K562 (cell line): Measurements from ENCODE around the gene CNIH1. TPM values are rescaled to one million over a fixed set of nuclear protein-coding genes. Genes with fewer than 3 reads are reported as not detected.

Source experiments
- CCNT2 ChIP-seq: IDR thresholded peaks from 2 replicates; pipeline ENCODE4 v1.6.1; 2011; ENCODE audit warnings: borderline replicate concordance, low read depth, mild to moderate bottlenecking, moderate library complexity, mixed read lengths, low read length; ENCODE audit not compliant: insufficient read length; ENCODE audit errors: extremely low read depth
- DMBX1 ChIP-seq: fragments of 250-450 bp; sonication (Bioruptor Pico); IDR thresholded peaks from 2 replicates; pipeline ENCODE4 v1.8.0; 2022; ENCODE audit warnings: inconsistent platforms, mild to moderate bottlenecking, moderate library complexity, borderline replicate concordance
- GABPB2 ChIP-seq: fragments of 250-450 bp; sonication (Bioruptor Pico); conservative IDR thresholded peaks from 2 replicates; pipeline ENCODE4 v1.5.1; 2021; ENCODE audit warnings: mild to moderate bottlenecking
- HEY1 ChIP-seq: fragments of 250-450 bp; sonication (Bioruptor Pico); IDR thresholded peaks from 2 replicates; pipeline ENCODE4 v1.5.0; 2020; ENCODE audit warnings: mild to moderate bottlenecking, moderate library complexity, borderline replicate concordance
- HOXB6 ChIP-seq: fragments of 250-450 bp; sonication (Bioruptor Pico); IDR thresholded peaks from 2 replicates; pipeline ENCODE4 v1.5.1; 2022; ENCODE audit warnings: mild to moderate bottlenecking, borderline replicate concordance
- IRF2 ChIP-seq: sonication (generic); formaldehyde crosslinking; IDR thresholded peaks from 2 replicates; pipeline ENCODE4 v1.8.1; 2022; ENCODE audit warnings: mild to moderate bottlenecking, missing genetic modification reagents
- KLF1 ChIP-seq: fragments of 450-650 bp; IDR thresholded peaks from 2 replicates; pipeline ENCODE4 v1.6.1; 2016; ENCODE audit warnings: missing genetic modification characterization, missing compliant biosample characterization
- L3MBTL2 ChIP-seq: fragments of 450-650 bp; IDR thresholded peaks from 2 replicates; pipeline ENCODE4 v1.6.1; 2016; ENCODE audit warnings: mild to moderate bottlenecking, moderate library complexity
- MED1 ChIP-seq: sonication (generic); formaldehyde crosslinking; IDR thresholded peaks from 2 replicates; pipeline ENCODE4 v1.8.1; 2023; ENCODE audit warnings: missing genetic modification reagents, borderline replicate concordance
- PHB2 ChIP-seq: fragments of 450-650 bp; IDR thresholded peaks from 2 replicates; pipeline ENCODE4 v1.6.1; 2017; ENCODE audit warnings: low read depth
- RBM14 ChIP-seq: fragments of 200-400 bp; formaldehyde crosslinking; IDR thresholded peaks from 2 replicates; pipeline ENCODE4 v1.6.1; 2018; ENCODE audit warnings: low read depth, mild to moderate bottlenecking, low read length, moderate library complexity, borderline replicate concordance; ENCODE audit not compliant: insufficient read depth
- RBM22 ChIP-seq: fragments of 200-400 bp; formaldehyde crosslinking; IDR thresholded peaks from 2 replicates; pipeline ENCODE4 v1.6.1; 2018; ENCODE audit warnings: low read length, low read depth; ENCODE audit not compliant: poor library complexity, severe bottlenecking
- TBP ChIP-seq: optimal IDR thresholded peaks from 2 replicates; pipeline ENCODE3; 2011; ENCODE audit warnings: low read depth, low read length, improper control_type of control experiment
- TGIF2 ChIP-seq: sonication (generic); formaldehyde crosslinking; IDR thresholded peaks from 2 replicates; pipeline ENCODE4 v1.8.1; 2022; ENCODE audit warnings: mild to moderate bottlenecking, missing genetic modification reagents, moderate library complexity
- ZNF133 ChIP-seq: fragments of 250-450 bp; sonication (Bioruptor Pico); IDR thresholded peaks from 2 replicates; pipeline ENCODE4 v1.4.0; 2020; ENCODE audit warnings: mild to moderate bottlenecking
- ZNF217 ChIP-seq: sonication (generic); formaldehyde crosslinking; IDR thresholded peaks from 2 replicates; pipeline ENCODE4 v1.8.0; 2022; ENCODE audit warnings: mild to moderate bottlenecking, missing genetic modification reagents
- polyA plus RNA-seq, 8 experiments: library from polyadenylated mRNA; depleted of rRNA in 4 of 8; stranded (reverse) in 5 of 8; unstranded in 3 of 8; fragments of >200 nt; fragmentation: Nextera tagmentation in 2 of 8; fragmentation: Illumina TruSeq in 1 of 8; extraction: Ambion mirVana in 2 of 8; extraction: Trizol in 1 of 8; gene quantifications; 2 replicates each; pipeline versions ENCODE4 v1.2.1 to v1.2.3, GENCODE V29; 2011 to 2014; ENCODE audit warnings: inconsistent platforms in 1 of 8, missing spikeins in 1 of 8
- total RNA-seq, 7 experiments: library from RNA; depleted of rRNA in 6 of 7; stranded (reverse); fragments of >200 nt in 6 of 7; fragmentation: Illumina TruSeq in 2 of 7; extraction: Trizol in 2 of 7; gene quantifications; 2 replicates each; pipeline versions ENCODE4 v1.2.1 to v1.2.3, GENCODE V29; 2011 to 2021; ENCODE audit warnings: low replicate concordance in 1 of 7
- TF ChIP-seq, protein P1 (sequence below): fragments of 450-650 bp; IDR thresholded peaks from 2 replicates; pipeline ENCODE4 v1.6.1; 2016; ENCODE audit warnings: missing biosample characterization, missing genetic modification characterization
- TF ChIP-seq, protein P2 (sequence below): fragments of 450-650 bp; IDR thresholded peaks from 2 replicates; pipeline ENCODE4 v1.7.1; 2018; ENCODE audit warnings: mild to moderate bottlenecking, low read depth; ENCODE audit not compliant: partially characterized antibody
- TF ChIP-seq, protein P3 (sequence below), 2 experiments: fragments of 450-650 bp in 1 of 2; sonication (generic) in 1 of 2; formaldehyde crosslinking in 1 of 2; IDR thresholded peaks in 1 of 2; conservative IDR thresholded peaks in 1 of 2; 2 replicates each; pipeline versions ENCODE4 v1.6.1 to v1.8.1; 2016 to 2023; ENCODE audit warnings: mild to moderate bottlenecking in 2 of 2, moderate library complexity in 2 of 2, inconsistent platforms in 1 of 2, missing genetic modification reagents in 1 of 2
- TF ChIP-seq, protein P4 (sequence below): fragments of 250-450 bp; sonication (Bioruptor Pico); IDR thresholded peaks from 2 replicates; pipeline ENCODE4 v1.5.0; 2021; ENCODE audit warnings: mild to moderate bottlenecking, borderline replicate concordance

The CNIH1 gene
- total and polyA plus RNA-seq, 9 of the 15 experiments (the other 6 are each of a cell fraction or from before 2014, with no cell fraction given): 13.9 to 283 (median 77.3) TPM

DNA sequence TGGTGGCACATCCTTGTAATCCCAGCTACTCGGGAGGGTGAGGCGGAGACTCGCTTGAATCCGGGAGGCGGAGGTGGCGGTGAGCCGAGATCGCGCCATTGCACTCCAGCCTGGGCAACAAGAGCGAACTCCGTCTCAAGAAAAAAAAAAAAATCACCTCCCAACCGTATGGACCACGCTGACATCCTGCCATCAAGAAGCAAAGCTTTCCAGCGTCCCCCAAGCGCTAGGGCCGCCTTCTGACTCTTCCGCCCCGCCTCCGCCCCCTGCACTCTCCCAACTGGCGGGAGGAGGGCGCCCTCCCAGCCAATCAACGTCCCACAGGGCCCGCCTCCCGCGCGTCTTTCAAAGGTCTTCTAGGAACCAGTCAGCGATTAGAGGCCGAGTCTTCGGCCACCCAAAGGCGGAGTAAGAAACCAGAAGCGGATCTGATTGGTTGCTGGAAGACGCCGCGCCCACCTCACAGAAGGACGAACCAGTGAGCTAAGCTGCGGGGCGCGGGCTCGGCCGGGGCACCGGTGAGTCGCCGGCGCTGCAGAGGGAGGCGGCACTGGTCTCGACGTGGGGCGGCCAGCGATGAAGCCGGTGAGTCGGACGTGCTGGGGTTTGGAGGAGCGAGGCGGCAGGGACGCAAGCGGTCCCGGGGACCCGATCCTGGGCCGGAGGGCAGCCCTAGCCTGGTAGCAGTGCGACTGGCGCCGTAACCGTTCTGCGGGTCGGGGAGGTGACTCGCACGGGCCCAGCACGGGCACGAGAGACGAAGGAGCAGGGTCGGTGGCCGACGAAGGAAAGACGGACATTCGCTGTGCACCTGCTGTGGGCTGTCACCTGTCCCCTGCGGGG, 44.5 kb downstream of the CNIH1 start, which contains the start of gene CDKN3 (continued):
- TF ChIP-seq HEY1 (no peak), MED1 (no peak), CCNT2 (peak; percentile 52), KLF1 (tag) (no peak), HOXB6 (CRISPR knock-in tag) (no peak), TGIF2 (CRISPR knock-in tag) (no peak), ZNF133 (CRISPR knock-in tag) (no peak), DMBX1 (CRISPR knock-in tag) (0 out of 2 replicates have a peak, but pooled peaks have one; percentile 16), RBM14 (no peak), IRF2 (CRISPR knock-in tag) (no peak), GABPB2 (CRISPR knock-in tag) (no peak), TBP (peak; percentile 74), RBM22 (no peak), ZNF217 (no peak), PHB2 (no peak), L3MBTL2 (peak; percentile 78)
- TF ChIP-seq, protein P1, sequence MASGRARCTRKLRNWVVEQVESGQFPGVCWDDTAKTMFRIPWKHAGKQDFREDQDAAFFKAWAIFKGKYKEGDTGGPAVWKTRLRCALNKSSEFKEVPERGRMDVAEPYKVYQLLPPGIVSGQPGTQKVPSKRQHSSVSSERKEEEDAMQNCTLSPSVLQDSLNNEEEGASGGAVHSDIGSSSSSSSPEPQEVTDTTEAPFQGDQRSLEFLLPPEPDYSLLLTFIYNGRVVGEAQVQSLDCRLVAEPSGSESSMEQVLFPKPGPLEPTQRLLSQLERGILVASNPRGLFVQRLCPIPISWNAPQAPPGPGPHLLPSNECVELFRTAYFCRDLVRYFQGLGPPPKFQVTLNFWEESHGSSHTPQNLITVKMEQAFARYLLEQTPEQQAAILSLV (tag): no peak
- TF ChIP-seq, protein P2, sequence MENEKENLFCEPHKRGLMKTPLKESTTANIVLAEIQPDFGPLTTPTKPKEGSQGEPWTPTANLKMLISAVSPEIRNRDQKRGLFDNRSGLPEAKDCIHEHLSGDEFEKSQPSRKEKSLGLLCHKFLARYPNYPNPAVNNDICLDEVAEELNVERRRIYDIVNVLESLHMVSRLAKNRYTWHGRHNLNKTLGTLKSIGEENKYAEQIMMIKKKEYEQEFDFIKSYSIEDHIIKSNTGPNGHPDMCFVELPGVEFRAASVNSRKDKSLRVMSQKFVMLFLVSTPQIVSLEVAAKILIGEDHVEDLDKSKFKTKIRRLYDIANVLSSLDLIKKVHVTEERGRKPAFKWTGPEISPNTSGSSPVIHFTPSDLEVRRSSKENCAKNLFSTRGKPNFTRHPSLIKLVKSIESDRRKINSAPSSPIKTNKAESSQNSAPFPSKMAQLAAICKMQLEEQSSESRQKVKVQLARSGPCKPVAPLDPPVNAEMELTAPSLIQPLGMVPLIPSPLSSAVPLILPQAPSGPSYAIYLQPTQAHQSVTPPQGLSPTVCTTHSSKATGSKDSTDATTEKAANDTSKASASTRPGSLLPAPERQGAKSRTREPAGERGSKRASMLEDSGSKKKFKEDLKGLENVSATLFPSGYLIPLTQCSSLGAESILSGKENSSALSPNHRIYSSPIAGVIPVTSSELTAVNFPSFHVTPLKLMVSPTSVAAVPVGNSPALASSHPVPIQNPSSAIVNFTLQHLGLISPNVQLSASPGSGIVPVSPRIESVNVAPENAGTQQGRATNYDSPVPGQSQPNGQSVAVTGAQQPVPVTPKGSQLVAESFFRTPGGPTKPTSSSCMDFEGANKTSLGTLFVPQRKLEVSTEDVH: no peak
- TF ChIP-seq, protein P3, sequence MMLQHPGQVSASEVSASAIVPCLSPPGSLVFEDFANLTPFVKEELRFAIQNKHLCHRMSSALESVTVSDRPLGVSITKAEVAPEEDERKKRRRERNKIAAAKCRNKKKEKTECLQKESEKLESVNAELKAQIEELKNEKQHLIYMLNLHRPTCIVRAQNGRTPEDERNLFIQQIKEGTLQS (IDR thresholded peaks at IDR 0.05): no peak
- TF ChIP-seq, protein P3 (CRISPR knock-in tag; conservative IDR thresholded peaks at IDR 0.05): no peak
- TF ChIP-seq, protein P4, sequence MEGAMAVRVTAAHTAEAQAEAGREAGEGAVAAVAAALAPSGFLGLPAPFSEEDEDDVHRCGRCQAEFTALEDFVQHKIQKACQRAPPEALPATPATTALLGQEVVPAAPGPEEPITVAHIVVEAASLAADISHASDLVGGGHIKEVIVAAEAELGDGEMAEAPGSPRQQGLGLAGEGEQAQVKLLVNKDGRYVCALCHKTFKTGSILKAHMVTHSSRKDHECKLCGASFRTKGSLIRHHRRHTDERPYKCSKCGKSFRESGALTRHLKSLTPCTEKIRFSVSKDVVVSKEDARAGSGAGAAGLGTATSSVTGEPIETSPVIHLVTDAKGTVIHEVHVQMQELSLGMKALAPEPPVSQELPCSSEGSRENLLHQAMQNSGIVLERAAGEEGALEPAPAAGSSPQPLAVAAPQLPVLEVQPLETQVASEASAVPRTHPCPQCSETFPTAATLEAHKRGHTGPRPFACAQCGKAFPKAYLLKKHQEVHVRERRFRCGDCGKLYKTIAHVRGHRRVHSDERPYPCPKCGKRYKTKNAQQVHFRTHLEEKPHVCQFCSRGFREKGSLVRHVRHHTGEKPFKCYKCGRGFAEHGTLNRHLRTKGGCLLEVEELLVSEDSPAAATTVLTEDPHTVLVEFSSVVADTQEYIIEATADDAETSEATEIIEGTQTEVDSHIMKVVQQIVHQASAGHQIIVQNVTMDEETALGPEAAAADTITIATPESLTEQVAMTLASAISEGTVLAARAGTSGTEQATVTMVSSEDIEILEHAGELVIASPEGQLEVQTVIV: no peak
